HCT116 (cell line): ENCODE results near the gene DOK5.

Experiments
- POLR2A ChIP-seq: IDR thresholded peaks from 2 replicates; pipeline ENCODE4 v1.7.0; 2011; ENCODE audit warnings: borderline replicate concordance; ENCODE audit not compliant: insufficient read depth, insufficient read length; ENCODE audit errors: extremely low read depth
- TF ChIP-seq, protein P1 (sequence below), 3 experiments: fragments of 200-600 bp in 1 of 3; sonication (generic) in 1 of 3; IDR thresholded peaks in 2 of 3; conservative IDR thresholded peaks in 1 of 3; 2 replicates each; pipeline ENCODE4 v1.5.1; 2012 to 2017; ENCODE audit warnings: low read depth in 2 of 3, low read length in 2 of 3, antibody characterized with exemption in 1 of 3, borderline replicate concordance in 1 of 3, control low read depth in 1 of 3, mild to moderate bottlenecking in 1 of 3, mixed read lengths in 1 of 3, mixed run types in 1 of 3, moderate library complexity in 1 of 3; ENCODE audit not compliant: insufficient read depth in 1 of 3

DNA sequence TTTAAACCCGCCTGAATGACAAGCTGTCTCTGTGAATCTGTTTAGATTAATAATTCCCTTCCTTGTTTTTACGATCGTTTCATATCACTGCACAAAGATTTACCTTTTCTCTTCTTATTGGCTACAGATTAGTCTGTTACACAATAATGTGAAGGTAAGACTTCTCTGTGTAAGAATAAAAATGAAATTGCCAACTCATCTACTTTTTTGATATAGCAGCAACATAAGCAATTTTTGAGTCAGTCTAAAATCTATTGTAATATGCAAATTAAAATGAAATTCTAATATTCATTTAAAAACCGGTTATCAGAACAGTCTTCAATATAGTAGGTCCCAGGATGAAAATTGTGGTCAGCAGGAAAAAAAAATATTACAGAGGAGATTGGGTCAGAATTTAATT lies 155.2 kb downstream of the DOK5 start:
- no peak for TF ChIP-seq POLR2A
- TF ChIP-seq, protein P1, sequence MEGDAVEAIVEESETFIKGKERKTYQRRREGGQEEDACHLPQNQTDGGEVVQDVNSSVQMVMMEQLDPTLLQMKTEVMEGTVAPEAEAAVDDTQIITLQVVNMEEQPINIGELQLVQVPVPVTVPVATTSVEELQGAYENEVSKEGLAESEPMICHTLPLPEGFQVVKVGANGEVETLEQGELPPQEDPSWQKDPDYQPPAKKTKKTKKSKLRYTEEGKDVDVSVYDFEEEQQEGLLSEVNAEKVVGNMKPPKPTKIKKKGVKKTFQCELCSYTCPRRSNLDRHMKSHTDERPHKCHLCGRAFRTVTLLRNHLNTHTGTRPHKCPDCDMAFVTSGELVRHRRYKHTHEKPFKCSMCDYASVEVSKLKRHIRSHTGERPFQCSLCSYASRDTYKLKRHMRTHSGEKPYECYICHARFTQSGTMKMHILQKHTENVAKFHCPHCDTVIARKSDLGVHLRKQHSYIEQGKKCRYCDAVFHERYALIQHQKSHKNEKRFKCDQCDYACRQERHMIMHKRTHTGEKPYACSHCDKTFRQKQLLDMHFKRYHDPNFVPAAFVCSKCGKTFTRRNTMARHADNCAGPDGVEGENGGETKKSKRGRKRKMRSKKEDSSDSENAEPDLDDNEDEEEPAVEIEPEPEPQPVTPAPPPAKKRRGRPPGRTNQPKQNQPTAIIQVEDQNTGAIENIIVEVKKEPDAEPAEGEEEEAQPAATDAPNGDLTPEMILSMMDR (IDR thresholded peaks at IDR 0.05 in 2 of 3, conservative IDR thresholded peaks at IDR 0.05 in 1 of 3; ENCODE audit: borderline replicate concordance in 1 of 3, insufficient read depth in 1 of 3, low read depth in 2 of 3, low read length in 2 of 3) = no peak
